HepG2 (cell line): ENCODE measurements around the gene DCAF16. TPM values are rescaled to one million over a fixed set of nuclear protein-coding genes. Genes with fewer than 3 reads are reported as not detected.

Experiments used
- DMAP1 ChIP-seq: IDR thresholded peaks from 2 replicates; pipeline ENCODE4 v1.6.1; 2016
- EEA1 ChIP-seq: sonication (generic); formaldehyde crosslinking; IDR thresholded peaks from 2 replicates; pipeline ENCODE4 v1.5.1; 2020; ENCODE audit warnings: mild to moderate bottlenecking, missing genetic modification reagents, borderline replicate concordance
- FIP1L1 ChIP-seq: fragments of 200-400 bp; formaldehyde crosslinking; IDR thresholded peaks from 2 replicates; pipeline ENCODE4 v1.6.1; 2018; ENCODE audit warnings: low read depth, mild to moderate bottlenecking, low read length, moderate library complexity, borderline replicate concordance; ENCODE audit not compliant: insufficient read depth
- FOXA1 ChIP-seq, 2 experiments: fragments of 450-650 bp in 1 of 2; sonication (generic) in 1 of 2; formaldehyde crosslinking in 1 of 2; IDR thresholded peaks; 2 replicates each; pipeline versions ENCODE4 v1.4.0 to v1.6.1; 2016 to 2020; ENCODE audit warnings: missing genetic modification reagents in 1 of 2
- GABPB1 ChIP-seq: IDR thresholded peaks from 2 replicates; pipeline ENCODE4 v1.6.1; 2016; ENCODE audit warnings: mild to moderate bottlenecking, missing genetic modification reagents, moderate library complexity, missing compliant biosample characterization
- KLF13 ChIP-seq: sonication (generic); formaldehyde crosslinking; IDR thresholded peaks from 2 replicates; pipeline ENCODE4 v1.4.0; 2020; ENCODE audit warnings: mild to moderate bottlenecking, missing genetic modification reagents
- POLR2AphosphoS2 ChIP-seq: IDR thresholded peaks from 2 replicates; pipeline ENCODE4 v1.6.1; 2011; ENCODE audit warnings: low read depth, low read length, improper control_type of control experiment
- RFXANK ChIP-seq: IDR thresholded peaks from 2 replicates; pipeline ENCODE4 v1.6.1; 2016
- SIX4 ChIP-seq: sonication (generic); formaldehyde crosslinking; IDR thresholded peaks from 2 replicates; pipeline ENCODE4 v1.4.0; 2020; ENCODE audit warnings: missing genetic modification reagents
- ZNF10 ChIP-seq: sonication (generic); formaldehyde crosslinking; IDR thresholded peaks from 2 replicates; pipeline ENCODE4 v1.4.0; 2020; ENCODE audit warnings: mild to moderate bottlenecking, low read depth, missing genetic modification reagents, borderline replicate concordance
- ZNF101 ChIP-seq: sonication (generic); formaldehyde crosslinking; IDR thresholded peaks from 2 replicates; pipeline ENCODE4 v1.4.0; 2020; ENCODE audit warnings: mild to moderate bottlenecking, low read depth, missing genetic modification reagents, borderline replicate concordance
- ZNF124 ChIP-seq: sonication (generic); formaldehyde crosslinking; IDR thresholded peaks from 2 replicates; pipeline ENCODE4 v1.4.0; 2020; ENCODE audit warnings: missing genetic modification reagents
- ZNF180 ChIP-seq: sonication (generic); formaldehyde crosslinking; IDR thresholded peaks from 2 replicates; pipeline ENCODE4 v1.4.0; 2020; ENCODE audit warnings: low read depth, missing genetic modification reagents, borderline replicate concordance
- ZNF235 ChIP-seq: sonication (generic); formaldehyde crosslinking; IDR thresholded peaks from 2 replicates; pipeline ENCODE4 v1.8.1; 2023; ENCODE audit warnings: mild to moderate bottlenecking, missing genetic modification reagents, borderline replicate concordance
- ZNF383 ChIP-seq: sonication (generic); formaldehyde crosslinking; IDR thresholded peaks from 2 replicates; pipeline ENCODE4 v1.4.0; 2020; ENCODE audit warnings: missing genetic modification reagents, mild to moderate bottlenecking, borderline replicate concordance
- ZNF792 ChIP-seq: IDR thresholded peaks from 2 replicates; pipeline ENCODE4 v1.6.1; 2016
- polyA plus RNA-seq, 8 experiments: library from polyadenylated mRNA; depleted of rRNA in 3 of 8; stranded (reverse) in 7 of 8; unstranded in 1 of 8; fragments of >200 nt; fragmentation: Illumina TruSeq in 4 of 8; extraction: Trizol in 4 of 8; gene quantifications; 2 replicates each; pipeline versions ENCODE4 v1.2.1 to v1.2.3, GENCODE V29; 2011 to 2016; ENCODE audit warnings: low read depth in 4 of 8, missing spikeins in 1 of 8, mixed read lengths in 1 of 8; ENCODE audit not compliant: insufficient read depth in 1 of 8
- total RNA-seq, 5 experiments: library from RNA; depleted of rRNA; stranded (reverse); fragments of >200 nt; fragmentation: Illumina TruSeq; extraction: Trizol; gene quantifications; 2 replicates each; pipeline ENCODE4 v1.2.3, GENCODE V29; 2016; ENCODE audit warnings: low read depth in 1 of 5
- TF ChIP-seq, protein P1 (sequence below): sonication (generic); formaldehyde crosslinking; IDR thresholded peaks from 2 replicates; pipeline ENCODE4 v1.5.0; 2020; ENCODE audit warnings: mild to moderate bottlenecking, missing genetic modification reagents
- TF ChIP-seq, protein P2 (sequence below): sonication (generic); formaldehyde crosslinking; IDR thresholded peaks from 2 replicates; pipeline ENCODE4 v1.4.0; 2020; ENCODE audit warnings: missing genetic modification reagents
- TF ChIP-seq, protein P3 (sequence below): sonication (generic); formaldehyde crosslinking; IDR thresholded peaks from 2 replicates; pipeline ENCODE4 v1.4.0; 2020; ENCODE audit warnings: missing genetic modification reagents
- TF ChIP-seq, protein P4 (sequence below): sonication (generic); formaldehyde crosslinking; IDR thresholded peaks from 2 replicates; pipeline ENCODE4 v1.8.0; 2022; ENCODE audit warnings: mild to moderate bottlenecking, missing genetic modification reagents, moderate library complexity
- TF ChIP-seq, protein P5 (sequence below): sonication (generic); formaldehyde crosslinking; IDR thresholded peaks from 2 replicates; pipeline ENCODE4 v1.4.0; 2020; ENCODE audit warnings: mild to moderate bottlenecking, missing genetic modification reagents

The DCAF16 gene
- total and polyA plus RNA-seq, 2 of the 13 experiments (the other 11 are each of a cell fraction or from before 2014, with no cell fraction given), result 37.5 to 41.9 TPM

DNA sequence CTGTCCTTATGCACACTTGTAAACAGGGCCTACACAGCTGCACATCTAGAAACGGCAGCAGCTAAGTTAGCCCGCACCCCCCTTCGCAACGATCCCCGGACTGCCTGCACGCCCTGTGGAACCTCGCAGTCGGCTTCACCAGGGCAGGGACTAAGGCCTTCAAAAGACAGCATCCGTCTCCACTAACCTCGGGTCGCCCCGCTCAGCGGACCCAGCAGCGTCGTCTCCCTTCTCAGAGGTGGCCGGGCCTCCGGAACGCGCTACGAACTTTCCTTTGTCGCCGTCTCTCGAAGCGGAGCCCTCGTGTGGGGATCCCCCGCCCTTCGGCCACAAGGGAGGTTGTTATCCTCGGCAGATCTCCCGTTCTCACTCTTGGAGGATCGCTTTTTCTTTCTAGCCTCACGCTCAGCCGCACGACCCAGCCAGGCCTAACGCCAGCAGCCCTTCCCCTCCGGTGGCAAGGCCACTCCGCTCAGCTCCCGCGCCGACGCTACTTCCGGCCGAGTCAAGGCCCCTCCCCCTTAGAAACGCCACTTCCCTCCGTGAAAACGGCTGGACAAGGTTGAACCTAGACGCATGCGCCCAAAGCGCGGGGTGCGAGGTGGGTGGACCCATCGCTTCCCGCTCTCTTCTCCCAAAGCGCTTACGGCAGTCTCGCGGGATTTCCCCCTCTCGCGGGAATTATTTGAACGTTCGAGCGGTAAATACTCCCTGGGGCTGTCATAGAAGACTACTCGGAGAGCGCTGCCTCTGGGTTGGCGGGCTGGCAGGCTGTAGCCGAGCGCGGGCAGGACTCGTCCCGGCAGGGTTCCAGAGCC, at the start of gene DCAF16, which contains the start of gene NCAPG (continued):
- TF ChIP-seq KLF13 (CRISPR knock-in tag), result peak; percentile 50; the same call in 1 of the 2 replicates
- TF ChIP-seq ZNF101 (CRISPR knock-in tag), result no peak
- TF ChIP-seq, protein P1, sequence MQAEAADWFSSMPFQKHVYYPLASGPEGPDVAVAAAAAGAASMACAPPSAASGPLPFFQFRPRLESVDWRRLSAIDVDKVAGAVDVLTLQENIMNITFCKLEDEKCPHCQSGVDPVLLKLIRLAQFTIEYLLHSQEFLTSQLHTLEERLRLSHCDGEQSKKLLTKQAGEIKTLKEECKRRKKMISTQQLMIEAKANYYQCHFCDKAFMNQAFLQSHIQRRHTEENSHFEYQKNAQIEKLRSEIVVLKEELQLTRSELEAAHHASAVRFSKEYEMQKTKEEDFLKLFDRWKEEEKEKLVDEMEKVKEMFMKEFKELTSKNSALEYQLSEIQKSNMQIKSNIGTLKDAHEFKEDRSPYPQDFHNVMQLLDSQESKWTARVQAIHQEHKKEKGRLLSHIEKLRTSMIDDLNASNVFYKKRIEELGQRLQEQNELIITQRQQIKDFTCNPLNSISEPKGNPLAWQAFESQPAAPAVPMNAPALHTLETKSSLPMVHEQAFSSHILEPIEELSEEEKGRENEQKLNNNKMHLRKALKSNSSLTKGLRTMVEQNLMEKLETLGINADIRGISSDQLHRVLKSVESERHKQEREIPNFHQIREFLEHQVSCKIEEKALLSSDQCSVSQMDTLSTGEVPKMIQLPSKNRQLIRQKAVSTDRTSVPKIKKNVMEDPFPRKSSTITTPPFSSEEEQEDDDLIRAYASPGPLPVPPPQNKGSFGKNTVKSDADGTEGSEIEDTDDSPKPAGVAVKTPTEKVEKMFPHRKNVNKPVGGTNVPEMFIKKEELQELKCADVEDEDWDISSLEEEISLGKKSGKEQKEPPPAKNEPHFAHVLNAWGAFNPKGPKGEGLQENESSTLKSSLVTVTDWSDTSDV, result no peak
- peak; percentile 41 for TF ChIP-seq ZNF792 (CRISPR knock-in tag)
- peak; percentile 95 for TF ChIP-seq DMAP1 (CRISPR knock-in tag)
- TF ChIP-seq, protein P2, sequence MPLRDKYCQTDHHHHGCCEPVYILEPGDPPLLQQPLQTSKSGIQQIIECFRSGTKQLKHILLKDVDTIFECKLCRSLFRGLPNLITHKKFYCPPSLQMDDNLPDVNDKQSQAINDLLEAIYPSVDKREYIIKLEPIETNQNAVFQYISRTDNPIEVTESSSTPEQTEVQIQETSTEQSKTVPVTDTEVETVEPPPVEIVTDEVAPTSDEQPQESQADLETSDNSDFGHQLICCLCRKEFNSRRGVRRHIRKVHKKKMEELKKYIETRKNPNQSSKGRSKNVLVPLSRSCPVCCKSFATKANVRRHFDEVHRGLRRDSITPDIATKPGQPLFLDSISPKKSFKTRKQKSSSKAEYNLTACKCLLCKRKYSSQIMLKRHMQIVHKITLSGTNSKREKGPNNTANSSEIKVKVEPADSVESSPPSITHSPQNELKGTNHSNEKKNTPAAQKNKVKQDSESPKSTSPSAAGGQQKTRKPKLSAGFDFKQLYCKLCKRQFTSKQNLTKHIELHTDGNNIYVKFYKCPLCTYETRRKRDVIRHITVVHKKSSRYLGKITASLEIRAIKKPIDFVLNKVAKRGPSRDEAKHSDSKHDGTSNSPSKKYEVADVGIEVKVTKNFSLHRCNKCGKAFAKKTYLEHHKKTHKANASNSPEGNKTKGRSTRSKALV, result no peak
- 0 out of 2 replicates have a peak, but pooled peaks have one; percentile 46 for TF ChIP-seq ZNF124 (CRISPR knock-in tag)
- TF ChIP-seq, protein P3, sequence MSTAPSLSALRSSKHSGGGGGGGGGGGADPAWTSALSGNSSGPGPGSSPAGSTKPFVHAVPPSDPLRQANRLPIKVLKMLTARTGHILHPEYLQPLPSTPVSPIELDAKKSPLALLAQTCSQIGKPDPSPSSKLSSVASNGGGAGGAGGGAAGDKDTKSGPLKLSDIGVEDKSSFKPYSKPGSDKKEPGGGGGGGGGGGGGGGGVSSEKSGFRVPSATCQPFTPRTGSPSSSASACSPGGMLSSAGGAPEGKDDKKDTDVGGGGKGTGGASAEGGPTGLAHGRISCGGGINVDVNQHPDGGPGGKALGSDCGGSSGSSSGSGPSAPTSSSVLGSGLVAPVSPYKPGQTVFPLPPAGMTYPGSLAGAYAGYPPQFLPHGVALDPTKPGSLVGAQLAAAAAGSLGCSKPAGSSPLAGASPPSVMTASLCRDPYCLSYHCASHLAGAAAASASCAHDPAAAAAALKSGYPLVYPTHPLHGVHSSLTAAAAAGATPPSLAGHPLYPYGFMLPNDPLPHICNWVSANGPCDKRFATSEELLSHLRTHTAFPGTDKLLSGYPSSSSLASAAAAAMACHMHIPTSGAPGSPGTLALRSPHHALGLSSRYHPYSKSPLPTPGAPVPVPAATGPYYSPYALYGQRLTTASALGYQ (CRISPR knock-in tag), result peak; percentile 56; the same call in 1 of the 2 replicates
- no peak; the same call in 1 of the 2 replicates for TF ChIP-seq FIP1L1
- no peak for TF ChIP-seq ZNF180 (CRISPR knock-in tag)
- no peak for TF ChIP-seq FOXA1 (IDR thresholded peaks at IDR 0.05)
- peak; percentile 15 for TF ChIP-seq FOXA1 (CRISPR knock-in tag; IDR thresholded peaks at IDR 0.05)
- TF ChIP-seq POLR2AphosphoS2, result no peak
- TF ChIP-seq ZNF10 (CRISPR knock-in tag), result no peak
- peak; percentile 97 for TF ChIP-seq GABPB1 (CRISPR knock-in tag)
- TF ChIP-seq EEA1 (CRISPR knock-in tag), result peak; percentile 29; the same call in 1 of the 2 replicates
- peak; percentile 81; the same call in 1 of the 2 replicates for TF ChIP-seq ZNF235 (CRISPR knock-in tag)
- TF ChIP-seq, protein P4, sequence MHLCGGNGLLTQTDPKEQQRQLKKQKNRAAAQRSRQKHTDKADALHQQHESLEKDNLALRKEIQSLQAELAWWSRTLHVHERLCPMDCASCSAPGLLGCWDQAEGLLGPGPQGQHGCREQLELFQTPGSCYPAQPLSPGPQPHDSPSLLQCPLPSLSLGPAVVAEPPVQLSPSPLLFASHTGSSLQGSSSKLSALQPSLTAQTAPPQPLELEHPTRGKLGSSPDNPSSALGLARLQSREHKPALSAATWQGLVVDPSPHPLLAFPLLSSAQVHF (CRISPR knock-in tag), result peak; percentile 97
- TF ChIP-seq, protein P5, sequence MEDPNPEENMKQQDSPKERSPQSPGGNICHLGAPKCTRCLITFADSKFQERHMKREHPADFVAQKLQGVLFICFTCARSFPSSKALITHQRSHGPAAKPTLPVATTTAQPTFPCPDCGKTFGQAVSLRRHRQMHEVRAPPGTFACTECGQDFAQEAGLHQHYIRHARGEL, result peak; percentile 36; the same call in 1 of the 2 replicates
- no peak for TF ChIP-seq RFXANK (CRISPR knock-in tag)
- no peak for TF ChIP-seq SIX4 (CRISPR knock-in tag)
- TF ChIP-seq ZNF383 (CRISPR knock-in tag), result peak; percentile 57; the same call in 1 of the 2 replicates
